Activated gamma-delta T cell (primary cell): ENCODE data around the gene HBG2.
"Not testable (repeated sequence)": the region's sequence is repeated elsewhere in the genome, so short reads cannot be mapped to it uniquely, and the experiment has no call there.

Experiments used
- DNase-seq: peaks from one replicate; lab custom pipeline; 2025; lab: John Stamatoyannopoulos, UW

HBG2 gene

DNA sequence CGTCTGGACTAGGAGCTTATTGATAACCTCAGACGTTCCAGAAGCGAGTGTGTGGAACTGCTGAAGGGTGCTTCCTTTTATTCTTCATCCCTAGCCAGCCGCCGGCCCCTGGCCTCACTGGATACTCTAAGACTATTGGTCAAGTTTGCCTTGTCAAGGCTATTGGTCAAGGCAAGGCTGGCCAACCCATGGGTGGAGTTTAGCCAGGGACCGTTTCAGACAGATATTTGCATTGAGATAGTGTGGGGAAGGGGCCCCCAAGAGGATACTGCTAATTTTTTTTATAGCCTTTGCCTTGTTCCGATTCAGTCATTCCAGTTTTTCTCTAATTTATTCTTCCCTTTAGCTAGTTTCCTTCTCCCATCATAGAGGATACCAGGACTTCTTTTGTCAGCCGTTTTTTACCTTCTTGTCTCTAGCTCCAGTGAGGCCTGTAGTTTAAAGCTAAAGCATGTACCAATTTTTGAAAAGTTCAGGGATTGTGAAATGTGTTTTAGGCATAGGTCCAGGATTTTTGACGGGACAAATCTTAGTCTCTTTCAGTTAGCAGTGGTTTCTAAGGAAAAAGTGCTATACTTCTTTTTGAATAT, 4.7 kb downstream of the HBG2 start, which contains the start of gene HBG1:
HBG1 (minus strand) TSS at position 51 of the 590 bp plus-strand sequence. CDS start 53 bp downstream, outside the sequence.
- not testable (repeated sequence) for DNase-seq

DNA sequence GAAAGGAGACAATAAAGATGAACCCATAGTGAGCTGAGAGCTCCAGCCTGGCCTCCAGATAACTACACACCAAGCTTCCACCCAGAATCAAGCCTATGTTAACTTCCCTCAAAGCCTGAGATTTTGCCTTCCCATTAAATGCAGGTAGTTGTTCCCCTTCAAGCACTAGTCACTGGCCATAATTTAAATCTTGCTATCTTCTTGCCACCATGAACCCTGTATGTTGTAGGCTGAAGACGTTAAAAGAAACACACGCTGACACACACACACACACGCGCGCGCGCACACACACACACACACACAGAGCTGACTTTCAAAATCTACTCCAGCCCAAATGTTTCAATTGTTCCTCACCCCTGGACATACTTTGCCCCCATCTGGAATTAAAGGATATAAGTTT, 6.1 kb downstream of the HBG2 start:
- DNase-seq, result not testable (repeated sequence)

DNA sequence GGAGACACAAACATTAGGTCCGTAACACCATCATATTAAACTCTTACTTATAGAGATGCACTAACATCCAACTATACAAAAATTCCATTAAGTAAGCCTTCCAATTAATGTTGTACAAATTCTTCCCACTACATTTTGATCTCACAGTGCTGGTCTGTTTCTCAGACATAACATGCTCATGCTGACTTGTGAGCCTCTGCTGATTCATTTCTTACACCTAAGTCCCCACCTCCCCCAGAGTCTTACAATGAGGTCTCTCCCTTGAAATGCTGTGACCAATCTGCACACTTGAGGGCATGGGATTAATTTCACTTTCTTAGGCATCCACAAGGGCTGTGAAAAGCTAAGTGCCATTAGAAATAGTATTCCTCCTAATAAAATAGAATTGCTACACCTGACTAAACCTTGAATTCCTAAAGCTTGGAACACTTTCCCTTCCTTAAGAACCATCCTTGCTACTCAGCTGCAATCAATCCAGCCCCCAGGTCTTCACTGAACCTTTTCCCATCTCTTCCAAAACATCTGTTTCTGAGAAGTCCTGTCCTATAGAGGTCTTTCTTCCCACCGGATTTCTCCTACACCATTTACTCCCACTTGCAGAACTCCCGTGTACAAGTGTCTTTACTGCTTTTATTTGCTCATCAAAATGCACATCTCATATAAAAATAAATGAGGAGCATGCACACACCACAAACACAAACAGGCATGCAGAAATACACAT, 6.9 kb downstream of the HBG2 start:
- DNase-seq, result no peak

DNA sequence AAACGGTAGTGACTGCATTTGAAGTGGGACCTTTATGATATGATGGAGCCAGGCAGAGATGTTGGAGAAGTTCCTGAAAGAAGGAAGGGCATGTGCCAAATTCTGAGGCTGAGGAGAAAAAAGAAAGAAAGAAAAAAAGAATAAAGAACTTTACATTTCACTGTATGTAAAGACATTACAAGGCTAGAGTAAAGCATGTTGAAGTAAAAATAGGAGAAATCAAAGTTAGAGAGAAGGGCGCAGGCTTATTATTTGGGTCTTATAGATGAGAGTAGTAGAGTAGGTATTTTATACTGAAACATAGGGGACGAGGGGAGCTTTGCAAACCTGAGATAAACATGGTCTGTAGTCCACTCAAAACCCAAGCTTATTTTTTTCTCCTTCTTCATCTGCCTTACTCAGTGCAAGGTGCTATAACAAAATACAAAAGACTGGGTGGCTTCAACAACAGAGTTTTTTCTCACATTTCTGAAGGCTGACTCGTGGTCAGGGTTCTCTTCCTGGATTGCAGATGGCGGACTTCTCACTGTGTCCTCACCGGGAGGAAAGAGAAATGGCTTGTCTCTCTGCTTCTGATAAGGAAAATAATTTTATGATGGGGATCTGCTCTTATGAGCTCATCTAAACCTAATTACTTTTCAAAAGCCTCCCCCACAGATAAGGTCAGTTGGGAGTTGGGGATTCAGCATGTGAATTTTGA, 7.7 kb downstream of the HBG2 start:
- DNase-seq, result no peak

DNA sequence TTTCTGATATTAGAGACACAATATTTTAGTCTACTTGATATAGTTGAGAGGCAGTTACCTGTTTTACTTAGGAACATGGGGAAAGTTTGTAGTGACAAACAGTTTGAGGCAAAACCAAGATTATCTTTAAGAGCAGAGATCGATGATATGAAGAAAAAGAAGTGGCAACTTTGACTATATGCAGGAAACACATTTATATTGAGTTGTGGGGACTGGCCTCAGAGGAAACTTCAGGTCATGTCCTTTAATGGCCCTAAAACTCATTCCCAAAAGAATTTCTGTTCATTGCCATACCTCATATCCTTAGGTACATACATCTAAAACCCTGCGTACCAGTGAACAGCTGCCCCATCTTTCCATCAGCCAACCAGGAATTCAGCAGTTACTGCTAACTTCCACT, 9.4 kb downstream of the HBG2 start:
- no peak for DNase-seq

DNA sequence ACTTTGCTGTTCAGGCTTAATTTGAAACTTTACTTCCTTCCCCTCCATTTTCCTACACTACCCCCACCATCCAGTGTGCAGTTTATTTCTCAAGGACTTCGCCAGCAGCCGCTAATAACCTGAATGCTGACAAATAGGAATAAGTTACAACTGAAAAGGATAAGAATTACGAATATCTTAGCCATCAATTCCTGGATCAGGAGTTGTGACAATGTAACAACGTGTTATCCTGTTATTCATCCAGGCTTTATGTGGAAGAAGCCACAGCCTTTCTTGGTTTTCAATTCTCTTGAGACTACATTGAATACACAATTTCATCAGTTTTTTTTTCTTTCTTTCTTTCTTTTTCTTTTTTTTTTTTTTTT, 10.8 kb downstream of the HBG2 start:
- no peak for DNase-seq

DNA sequence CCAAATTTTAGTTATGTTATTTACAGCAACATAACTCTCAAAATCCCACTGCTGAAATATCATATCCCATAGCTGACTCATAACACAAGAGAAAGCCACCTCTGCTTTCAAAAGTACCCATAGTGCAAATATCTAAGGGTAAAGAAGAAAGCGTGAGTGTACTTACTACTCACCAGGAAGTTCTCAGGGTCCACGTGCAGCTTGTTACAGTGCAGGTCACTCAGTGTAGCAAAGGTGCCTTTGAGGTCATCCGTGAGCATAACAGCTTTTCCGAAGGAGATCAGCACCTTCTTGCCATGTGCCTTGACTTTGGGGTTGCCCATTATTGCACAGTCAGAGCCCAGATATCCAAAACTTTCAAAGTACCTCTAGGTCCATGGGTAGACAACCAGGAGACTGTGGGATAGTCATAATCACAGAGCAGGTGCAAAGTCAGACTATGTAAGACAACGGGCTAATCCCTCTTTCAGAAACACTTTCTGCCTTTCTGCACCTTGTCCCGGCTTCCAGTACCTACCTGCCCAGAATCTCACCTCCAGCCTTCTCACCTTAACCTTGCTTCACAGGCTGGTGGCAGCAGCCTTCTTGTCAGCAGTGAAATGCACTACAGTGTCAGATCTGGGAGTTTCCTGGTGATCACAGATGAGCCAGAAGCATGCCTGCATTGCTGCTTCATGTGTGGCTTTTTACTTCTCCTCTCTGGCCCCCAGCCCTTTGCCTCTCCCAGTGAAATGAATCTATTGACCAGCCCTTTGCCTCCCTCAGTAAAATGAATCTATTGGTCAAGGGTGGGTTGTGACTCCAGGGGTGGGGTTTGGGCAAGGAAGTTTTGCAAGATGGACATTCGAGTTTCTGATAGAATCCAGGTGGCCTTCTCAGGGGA, 11.4 kb downstream of the HBG2 start:
- DNase-seq, result no peak

DNA sequence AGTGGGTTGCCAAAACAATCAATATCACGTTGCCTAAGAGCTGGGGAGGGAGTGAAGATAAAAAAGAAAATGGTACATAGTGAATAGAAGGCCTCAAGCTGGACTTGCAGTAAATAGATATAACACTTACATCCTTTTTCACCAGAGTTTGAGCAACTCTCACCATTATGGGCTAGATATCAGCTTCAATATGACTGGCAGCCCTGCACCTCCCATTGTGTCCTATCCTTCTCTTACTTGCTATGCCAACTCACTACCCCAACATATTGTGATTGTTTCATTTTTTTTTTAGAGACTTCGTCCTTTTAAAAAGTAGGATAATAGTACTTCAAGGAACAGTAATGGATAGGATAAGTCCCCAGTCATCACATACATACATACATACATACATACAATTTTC, 12.4 kb downstream of the HBG2 start:
- DNase-seq, result no peak

DNA sequence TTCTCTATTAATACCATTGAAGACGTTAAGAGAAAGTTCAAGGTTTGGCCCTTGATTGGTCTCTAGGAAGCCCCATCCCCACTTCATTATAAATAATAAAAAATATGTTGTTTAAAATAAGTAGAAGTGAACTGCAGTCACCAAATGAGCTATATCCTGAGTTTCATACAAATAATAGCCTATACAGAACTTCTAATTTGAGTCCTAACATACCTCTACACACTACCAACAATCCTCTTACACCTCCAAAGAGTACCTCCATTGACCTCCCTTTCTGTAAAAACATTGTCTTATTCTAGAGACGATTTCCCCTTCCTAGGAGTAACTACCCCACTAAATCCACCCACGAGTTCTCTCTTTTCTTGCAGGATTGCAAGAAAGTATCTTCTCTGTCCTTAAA, 13.1 kb downstream of the HBG2 start:
- DNase-seq, result no peak

DNA sequence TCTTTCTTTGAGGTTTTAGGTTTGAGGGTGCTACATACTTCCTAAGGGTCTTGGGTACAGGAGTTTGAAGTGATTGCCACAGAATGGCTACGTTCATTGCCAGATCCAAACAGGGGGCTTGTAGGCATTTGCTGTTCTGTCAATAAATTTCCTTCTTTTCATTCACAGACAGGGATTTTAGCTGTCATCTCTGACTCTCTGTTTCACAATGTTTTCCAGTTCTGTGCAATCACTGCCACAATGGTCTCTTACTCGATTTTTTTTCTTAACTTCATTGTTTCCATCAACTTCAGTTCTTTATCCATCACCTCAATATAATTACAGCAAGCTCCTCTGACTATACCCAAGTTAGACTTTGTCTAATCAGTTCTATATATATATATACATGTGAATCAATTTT, 14.1 kb downstream of the HBG2 start:
- no peak for DNase-seq

DNA sequence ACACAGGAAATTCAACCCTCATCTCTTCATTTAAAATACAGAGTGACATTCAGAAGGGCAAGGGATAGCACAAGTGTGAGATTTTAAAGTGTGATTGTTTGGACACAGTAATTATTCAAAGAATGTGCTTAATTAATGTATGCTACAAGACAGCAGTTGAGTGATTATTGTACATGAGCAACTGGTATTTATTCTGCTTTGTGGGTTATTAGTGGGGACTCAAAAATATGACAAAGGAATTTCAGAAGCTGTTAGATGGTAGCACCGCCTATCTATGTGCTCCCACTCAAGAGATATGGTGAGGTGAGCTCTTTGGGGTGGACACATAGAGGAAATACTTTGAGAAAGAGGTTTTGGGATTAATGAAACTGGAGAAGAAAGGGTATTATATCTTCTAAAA, 14.5 kb downstream of the HBG2 start:
- no peak for DNase-seq

DNA sequence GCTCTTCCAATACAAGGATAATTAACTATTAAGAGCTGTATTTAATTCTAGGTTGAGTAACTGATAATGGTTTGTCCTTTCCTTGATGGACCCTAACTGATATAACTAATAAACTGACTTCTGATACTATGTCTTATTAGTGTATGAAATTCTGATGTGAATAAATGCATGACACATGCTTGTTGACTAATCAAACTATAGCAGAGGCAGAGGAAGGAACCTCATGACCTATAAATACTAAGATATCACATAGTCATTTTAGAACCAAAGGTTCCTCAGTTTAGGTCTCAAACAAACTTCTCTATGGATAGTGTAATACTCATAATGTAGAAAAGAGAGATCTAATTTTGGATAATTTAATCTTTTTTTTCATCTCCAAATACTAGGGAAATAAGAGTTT, 15.5 kb downstream of the HBG2 start:
- DNase-seq, result no peak

DNA sequence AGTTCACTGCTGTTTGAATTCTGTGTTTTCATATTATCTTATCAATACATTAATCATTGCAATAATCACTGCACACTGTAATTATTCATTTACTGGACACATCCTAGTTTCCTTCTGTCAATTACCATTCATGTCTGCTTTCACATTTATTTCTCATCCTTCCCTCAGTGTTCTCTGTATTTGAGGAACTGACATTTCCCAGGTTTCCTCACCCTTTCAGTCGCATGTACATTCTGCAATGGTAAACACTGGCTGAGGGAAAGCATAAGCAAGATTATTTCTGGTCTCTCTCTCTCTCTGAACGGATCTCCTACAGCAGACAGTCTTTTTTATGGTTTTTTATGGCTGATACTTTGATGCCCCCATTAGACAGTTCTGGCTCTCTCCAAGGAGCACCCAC, 16.1 kb downstream of the HBG2 start:
- no peak for DNase-seq

DNA sequence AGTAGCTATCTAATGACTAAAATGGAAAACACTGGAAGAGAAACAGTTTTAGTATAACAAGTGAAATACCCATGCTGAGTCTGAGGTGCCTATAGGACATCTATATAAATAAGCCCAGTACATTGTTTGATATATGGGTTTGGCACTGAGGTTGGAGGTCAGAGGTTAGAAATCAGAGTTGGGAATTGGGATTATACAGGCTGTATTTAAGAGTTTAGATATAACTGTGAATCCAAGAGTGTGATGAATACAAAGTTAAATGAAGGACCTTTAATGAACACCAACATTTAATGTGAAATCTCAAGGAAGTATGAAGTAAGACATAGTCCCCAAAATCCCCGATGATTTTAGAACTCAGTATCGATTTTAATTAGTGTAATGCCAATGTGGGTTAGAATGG, 17.2 kb downstream of the HBG2 start:
- DNase-seq, result no peak

DNA sequence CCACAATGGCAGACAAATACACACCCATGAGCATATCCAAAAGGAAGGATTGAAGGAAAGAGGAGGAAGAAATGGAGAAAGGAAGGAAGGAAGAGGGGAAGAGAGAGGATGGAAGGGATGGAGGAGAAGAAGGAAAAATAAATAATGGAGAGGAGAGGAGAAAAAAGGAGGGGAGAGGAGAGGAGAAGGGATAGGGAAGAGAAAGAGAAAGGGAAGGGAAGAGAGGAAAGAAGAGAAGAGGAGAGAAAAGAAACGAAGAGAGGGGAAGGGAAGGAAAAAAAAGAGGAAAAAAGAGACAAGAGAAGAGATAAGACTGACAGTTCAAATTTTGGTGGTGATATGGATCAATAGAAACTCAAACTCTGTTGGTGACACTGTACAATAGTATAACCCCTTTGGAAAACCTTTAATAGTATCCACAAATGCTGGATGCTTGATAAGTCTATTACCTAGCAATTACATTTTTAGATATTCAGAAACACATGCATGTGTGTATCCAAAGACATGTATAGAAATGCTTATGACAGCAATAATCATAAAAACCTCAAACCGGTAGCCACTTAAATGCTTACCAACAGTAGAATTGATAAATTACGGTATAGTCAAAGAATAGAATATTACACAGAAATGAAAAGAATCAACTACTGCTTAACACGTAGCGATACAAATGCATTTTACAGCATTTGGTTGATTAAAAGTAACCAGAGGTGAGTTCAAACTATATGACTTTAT, 19.1 kb downstream of the HBG2 start:
- no peak for DNase-seq

DNA sequence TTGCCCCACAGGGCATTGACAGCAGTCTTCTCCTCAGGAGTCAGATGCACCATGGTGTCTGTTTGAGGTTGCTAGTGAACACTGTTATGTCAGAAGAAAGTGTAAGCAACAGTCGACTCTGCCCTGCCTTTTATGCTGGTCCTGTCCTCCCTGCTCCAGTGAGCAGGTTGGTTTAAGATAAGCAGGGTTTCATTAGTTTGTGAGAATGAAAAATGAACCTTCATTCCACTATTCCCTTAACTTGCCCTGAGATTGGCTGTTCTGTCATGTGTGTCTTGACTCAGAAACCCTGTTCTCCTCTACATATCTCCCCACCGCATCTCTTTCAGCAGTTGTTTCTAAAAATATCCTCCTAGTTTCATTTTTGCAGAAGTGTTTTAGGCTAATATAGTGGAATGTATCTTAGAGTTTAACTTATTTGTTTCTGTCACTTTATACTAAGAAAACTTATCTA, 20.2 kb downstream of the HBG2 start, which contains the start of gene HBD:
HBD (minus strand) TSS at position 103 of the 454 bp plus-strand sequence; CDS start at position 53, 50 bp downstream.
- no peak for DNase-seq

DNA sequence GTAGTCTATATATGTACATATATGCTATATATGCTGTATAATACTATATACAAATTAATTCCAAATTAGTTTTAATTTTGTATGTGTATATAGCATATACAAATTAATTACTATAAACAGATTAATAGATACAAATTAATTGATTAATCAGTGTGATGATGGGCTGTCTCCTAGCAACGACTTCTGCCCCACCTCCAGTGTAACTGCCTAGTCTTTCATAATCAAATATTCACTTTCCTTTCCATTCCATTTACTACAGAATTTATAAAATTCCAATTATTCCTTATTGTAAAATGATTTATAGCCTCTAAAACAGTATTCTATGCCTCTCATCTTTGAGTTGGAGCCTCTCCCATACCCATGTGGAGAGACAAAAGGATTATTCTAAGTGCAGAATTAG, 21.3 kb downstream of the HBG2 start:
- DNase-seq, result no peak

DNA sequence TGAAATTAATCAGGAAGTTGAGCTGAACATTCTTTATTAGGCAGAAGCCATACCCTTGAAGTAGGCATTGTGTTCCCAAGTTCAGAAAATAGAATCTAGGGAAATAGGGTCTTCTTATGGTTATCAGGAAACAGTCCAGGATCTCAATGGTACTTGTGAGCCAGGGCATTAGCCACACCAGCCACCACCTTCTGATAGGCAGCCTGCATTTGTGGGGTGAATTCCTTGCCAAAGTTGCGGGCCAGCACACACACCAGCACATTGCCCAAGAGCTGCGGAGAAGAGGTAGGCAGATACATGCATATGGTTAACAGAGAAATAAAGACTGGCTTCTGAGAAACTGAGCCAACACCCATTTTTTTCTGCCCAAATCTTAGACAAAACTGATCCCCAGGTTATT, 21.8 kb downstream of the HBG2 start:
- DNase-seq, result no peak

DNA sequence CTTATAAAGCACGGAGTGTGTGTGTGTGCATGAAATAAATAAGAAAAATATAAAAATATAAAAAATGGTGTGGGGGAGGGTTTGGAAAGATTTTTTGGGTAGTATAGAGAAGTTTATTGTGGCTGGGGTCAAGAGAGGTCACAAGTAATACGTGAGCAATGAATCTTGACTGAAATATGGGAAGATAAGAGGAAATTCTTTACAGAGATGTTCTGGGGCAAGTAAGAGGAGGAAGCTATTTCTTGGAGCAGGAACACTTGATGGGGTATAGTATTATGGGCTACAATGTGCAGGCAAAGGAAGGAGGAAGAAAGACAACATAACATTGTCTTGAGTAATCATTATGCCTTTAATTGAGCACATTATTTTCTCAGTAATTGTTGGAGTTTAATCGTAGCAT, 22.4 kb downstream of the HBG2 start:
- no peak for DNase-seq

DNA sequence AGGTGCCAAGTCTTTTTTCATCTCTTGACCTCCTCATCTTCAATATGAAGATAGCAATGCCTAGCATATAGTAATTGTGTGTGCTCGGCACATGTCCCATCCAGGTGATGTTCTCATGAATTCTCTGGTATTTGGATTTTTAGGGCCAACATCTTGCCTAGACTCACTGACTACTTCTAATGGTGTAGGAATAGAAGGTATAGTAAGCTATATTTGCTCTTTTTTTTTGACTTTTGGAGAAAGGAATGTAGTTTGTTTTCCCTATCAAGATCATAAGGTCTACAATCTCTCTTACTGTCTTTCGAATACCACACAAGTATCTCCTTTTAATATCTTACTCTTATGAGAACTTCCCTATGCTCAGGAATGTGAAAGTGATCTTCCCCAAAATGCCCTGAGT, 23.5 kb downstream of the HBG2 start:
- DNase-seq, result no peak

DNA sequence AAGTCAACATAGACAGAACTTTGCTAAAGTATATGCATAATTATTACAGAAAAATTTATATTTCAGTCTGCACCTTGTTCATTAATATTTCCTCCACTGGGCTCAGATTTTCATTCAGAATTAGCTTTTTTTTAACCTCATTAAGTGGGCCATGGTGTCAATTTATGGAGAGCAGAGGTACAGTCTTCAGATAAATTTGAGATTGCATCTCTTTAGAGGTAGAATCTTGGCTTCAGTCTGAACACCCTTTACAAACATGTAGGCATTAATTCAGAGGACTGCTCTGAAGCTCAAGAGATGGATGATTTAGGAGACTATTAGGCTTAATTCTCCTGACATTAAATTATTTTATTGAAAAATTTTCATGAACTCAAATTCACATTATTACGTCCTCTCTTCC, 24.3 kb downstream of the HBG2 start:
- DNase-seq, result no peak
